ENCODE data around the gene EDDM13. TPM values are rescaled to one million over a fixed set of nuclear protein-coding genes. Genes with fewer than 3 reads are reported as not detected.

EDDM13 gene
- total and polyA plus RNA-seq, 2 of the 8 experiments (the other 6 are each of a cell fraction or from before 2014, with no cell fraction given), result not detected

DNA sequence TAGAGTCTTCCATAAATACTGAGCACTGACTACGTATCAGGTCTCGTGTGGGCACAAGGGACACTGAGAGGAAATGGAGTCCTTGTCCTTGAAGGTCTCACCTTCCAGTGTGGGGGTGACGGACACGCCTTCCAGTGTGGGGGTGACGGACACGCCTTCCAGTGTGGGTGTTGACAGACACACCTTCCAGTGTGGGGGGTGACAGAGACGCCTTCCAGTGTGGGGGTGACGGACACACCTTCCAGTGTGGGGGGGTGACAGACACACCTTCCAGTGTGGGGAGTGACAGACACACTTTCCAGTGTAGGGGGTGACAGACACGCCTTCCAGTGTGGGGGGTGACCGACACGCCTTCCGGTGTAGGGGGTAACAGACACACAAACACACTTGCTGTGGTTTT lies 14.3 kb upstream of the EDDM13 start:
- Histone ChIP-seq H2BK5ac (ENCODE audit: low read depth, low read length) (no peak overlapping the region; the same call in 1 of the 2 replicates), H3K79me2 (ENCODE audit: control insufficient read depth in 1 of 2, insufficient read depth in 2 of 2, low read length in 2 of 2) (no peaks in the 10 kb centered on the region), H3K36me3 (ENCODE audit: control insufficient read depth in 2 of 4, insufficient read depth in 4 of 4, low read length in 3 of 4) (no peaks in the 10 kb centered on the region), H3K4me1 (replicated peaks in 1 of 4; ENCODE audit: control insufficient read depth in 3 of 4, insufficient read depth in 4 of 4, low read length in 3 of 4) (no peaks in the 10 kb centered on the region), H3K23me2 (ENCODE audit: low read depth, low read length) (no peaks in the 10 kb centered on the region), H4K8ac (ENCODE audit: extremely low read depth, insufficient read depth, low read length) (no peak overlapping the region), H3K9ac (replicated peaks in 1 of 4; ENCODE audit: extremely low read depth in 1 of 4, low read depth in 3 of 4, low read length in 3 of 4) (no peak overlapping the region), H3K4ac (replicated peaks; ENCODE audit: insufficient read length, low read depth, low read length) (no peak overlapping the region), H3K79me1 (ENCODE audit: low read depth, low read length) (no peaks in the 10 kb centered on the region), H3K27ac (ENCODE audit: low read depth, low read length) (no peak overlapping the region), H3K4me2 (ENCODE audit: insufficient read depth in 1 of 2, low read depth in 2 of 2, low read length in 2 of 2) (no peak overlapping the region), H3K18ac (ENCODE audit: extremely low read depth, low read length) (no peak overlapping the region), H3K9me3 (ENCODE audit: insufficient read depth in 2 of 2, low read depth in 1 of 2, low read length in 1 of 2) (no peaks in the 10 kb centered on the region), H3K14ac (ENCODE audit: insufficient read length) (no peak overlapping the region), H3K23ac (ENCODE audit: insufficient read length) (no peak overlapping the region), H2BK12ac (ENCODE audit: low read depth, low read length) (no peak overlapping the region), H3K27me3 (replicated peaks in 1 of 4; ENCODE audit: control insufficient read depth in 3 of 4, extremely low read depth in 1 of 4, insufficient read depth in 3 of 4, low read length in 3 of 4) (no peaks in the 10 kb centered on the region), H2AFZ (ENCODE audit: low read length) (no peak overlapping the region), H3K4me3 (ENCODE audit: extremely low read depth in 1 of 4, insufficient read depth in 2 of 4, low read depth in 3 of 4, low read length in 4 of 4) (no peak overlapping the region), H2BK120ac (replicated peaks; ENCODE audit: low read depth, low read length) (no peak overlapping the region), H4K20me1 (replicated peaks in 1 of 2; ENCODE audit: control insufficient read depth in 1 of 2, insufficient read depth in 2 of 2, low read length in 2 of 2) (no peaks in the 10 kb centered on the region), H2BK20ac (ENCODE audit: low read length) (no peak overlapping the region), H3K56ac (replicated peaks; ENCODE audit: insufficient read length, low read depth, low read length) (no peak overlapping the region), H2AK5ac (ENCODE audit: low read depth, low read length) (no peak overlapping the region), H4K5ac (ENCODE audit: insufficient read length, low read depth, low read length) (no peak overlapping the region), H2BK15ac (ENCODE audit: low read length) (no peak overlapping the region), H4K91ac (replicated peaks; ENCODE audit: insufficient read length, low read length) (no peak overlapping the region)
- DNase-seq (ENCODE audit: low read depth in 1 of 2, low spot score in 2 of 2) (no peak), FAIRE-seq (no peak)
- CTCF ChIA-PET (ENCODE audit: partially characterized antibody), result interaction anchor here (0.7 to 2.9 kb wide), 4 partner anchors 37 to 574 kb away, joined by 3 to 10 read pairs (median 6); no protein-coding TSS in a partner anchor
- POLR2A ChIA-PET (ENCODE audit: partially characterized antibody), result interaction anchor here (1.1 kb wide), 1 partner anchor 13 kb away, joined by 3 read pairs; no protein-coding TSS in a partner anchor
- WGBS, 2 experiments (ENCODE audit: extremely low coverage in 1 of 2, insufficient coverage in 1 of 2, insufficient read length in 1 of 2, insufficient replicate concordance in 2 of 2, low coverage in 1 of 2, low lambda C conversion rate in 2 of 2, missing lambda C conversion rate in 1 of 2), result 89% methylated on average over 11 of the region's 12 CpGs; no CpG with 5 or more reads in 1 of the 2 experiments
- TF ChIP-seq CTBP2 (IDR thresholded peaks at IDR 0.05; ENCODE audit: borderline replicate concordance, insufficient read depth, insufficient read length, low read length) (no peak), SUZ12 (IDR thresholded peaks at IDR 0.05; ENCODE audit: low read length) (no peak), SIRT6 (IDR thresholded peaks at IDR 0.05; ENCODE audit: low read length) (no peak), RNF2 (IDR thresholded peaks at IDR 0.05; ENCODE audit: borderline replicate concordance, low read depth, low read length, missing control alignments, poor library complexity, severe bottlenecking) (no peak), SAP30 (IDR thresholded peaks at IDR 0.05; ENCODE audit: insufficient read depth, insufficient replicate concordance, low read length) (no peak), EP300 (IDR thresholded peaks at IDR 0.05; ENCODE audit: borderline replicate concordance in 1 of 2, low read depth in 2 of 2, low read length in 2 of 2) (no peak), CHD1 (IDR thresholded peaks at IDR 0.05; ENCODE audit: low read depth, low read length) (no peak)
- TF ChIP-seq, protein P1, sequence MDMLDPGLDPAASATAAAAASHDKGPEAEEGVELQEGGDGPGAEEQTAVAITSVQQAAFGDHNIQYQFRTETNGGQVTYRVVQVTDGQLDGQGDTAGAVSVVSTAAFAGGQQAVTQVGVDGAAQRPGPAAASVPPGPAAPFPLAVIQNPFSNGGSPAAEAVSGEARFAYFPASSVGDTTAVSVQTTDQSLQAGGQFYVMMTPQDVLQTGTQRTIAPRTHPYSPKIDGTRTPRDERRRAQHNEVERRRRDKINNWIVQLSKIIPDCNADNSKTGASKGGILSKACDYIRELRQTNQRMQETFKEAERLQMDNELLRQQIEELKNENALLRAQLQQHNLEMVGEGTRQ (IDR thresholded peaks at IDR 0.05; ENCODE audit: low read length), result no peak
- TF ChIP-seq, protein P2, sequence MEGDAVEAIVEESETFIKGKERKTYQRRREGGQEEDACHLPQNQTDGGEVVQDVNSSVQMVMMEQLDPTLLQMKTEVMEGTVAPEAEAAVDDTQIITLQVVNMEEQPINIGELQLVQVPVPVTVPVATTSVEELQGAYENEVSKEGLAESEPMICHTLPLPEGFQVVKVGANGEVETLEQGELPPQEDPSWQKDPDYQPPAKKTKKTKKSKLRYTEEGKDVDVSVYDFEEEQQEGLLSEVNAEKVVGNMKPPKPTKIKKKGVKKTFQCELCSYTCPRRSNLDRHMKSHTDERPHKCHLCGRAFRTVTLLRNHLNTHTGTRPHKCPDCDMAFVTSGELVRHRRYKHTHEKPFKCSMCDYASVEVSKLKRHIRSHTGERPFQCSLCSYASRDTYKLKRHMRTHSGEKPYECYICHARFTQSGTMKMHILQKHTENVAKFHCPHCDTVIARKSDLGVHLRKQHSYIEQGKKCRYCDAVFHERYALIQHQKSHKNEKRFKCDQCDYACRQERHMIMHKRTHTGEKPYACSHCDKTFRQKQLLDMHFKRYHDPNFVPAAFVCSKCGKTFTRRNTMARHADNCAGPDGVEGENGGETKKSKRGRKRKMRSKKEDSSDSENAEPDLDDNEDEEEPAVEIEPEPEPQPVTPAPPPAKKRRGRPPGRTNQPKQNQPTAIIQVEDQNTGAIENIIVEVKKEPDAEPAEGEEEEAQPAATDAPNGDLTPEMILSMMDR (IDR thresholded peaks at IDR 0.05; ENCODE audit: control extremely low read depth in 1 of 3, insufficient read depth in 1 of 3, low read depth in 1 of 3, low read length in 3 of 3), result no peak
